HCT116 (cell line): ENCODE data around the gene SYNGAP1. TPM values are rescaled to one million over a fixed set of nuclear protein-coding genes. Genes with fewer than 3 reads are reported as not detected.

Experiments used
- ATAC-seq: fragments of 200-7000 bp; cut with Tn5 transposase; 2 replicates; pipeline ENCODE4 v1.9.1; 2020; ENCODE audit warnings: mild to moderate bottlenecking, moderate library complexity
- BruUV-seq: library from RNA; stranded (reverse); fragments of 400-500 nt; replicated peaks from 2 replicates; lab custom pipeline; 2021; lab: Mats Ljungman, UMichigan
- CTCF ChIA-PET: fragments of 300-600 bp; sonication (Branson Sonifier 250); formaldehyde crosslinking; loops from one replicate; lab custom pipeline; 2021; ENCODE audit warnings: antibody characterized with exemption; lab: Charles Lee
- POLR2A ChIA-PET: fragments of 300-600, 350-600 bp; sonication (Branson Sonifier 250); formaldehyde crosslinking; loops from one replicate; lab custom pipeline; 2021; ENCODE audit warnings: antibody characterized with exemption; lab: Charles Lee
- RAD21 ChIA-PET, 2 experiments: fragments of 300-600 bp; sonication (Branson Sonifier 250); formaldehyde crosslinking; loops; one replicate each; lab custom pipeline; 2023; ENCODE audit warnings: low total read pairs in 2 of 2; ENCODE audit not compliant: uncharacterized antibody in 2 of 2, unreplicated experiment in 2 of 2, low non-redundant PET in 1 of 2; lab: Charles Lee
- DNase-seq: peaks from one replicate; pipeline ENCODE4 v3.0.0-alpha.2; 2010; ENCODE audit warnings: low read depth, low spot score
- H2AFZ ChIP-seq: fragments of 200-600 bp; shearing (Covaris generic), sonication (generic); 2 replicates; pipeline ENCODE4 v1.6.1; 2017; ENCODE audit warnings: low read depth, mixed run types, mixed read lengths, antibody characterized with exemption, low read length; ENCODE audit not compliant: poor library complexity, severe bottlenecking
- H3K27ac ChIP-seq: 2 replicates; pipeline ENCODE4 v1.5.1; 2012; ENCODE audit warnings: low read depth, low read length
- H3K27me3 ChIP-seq: fragments of 200-600 bp; sonication (generic); 2 replicates; pipeline ENCODE4 v1.6.1; 2016; ENCODE audit warnings: mixed run types, low read length, mixed read lengths; ENCODE audit not compliant: insufficient read depth
- H3K36me3 ChIP-seq, 2 experiments: fragments of 200-500 bp in 1 of 2; fragments of 200-600 bp in 1 of 2; sonication (Bioruptor generic) in 1 of 2; sonication (generic) in 1 of 2; 2 replicates each; pipeline versions ENCODE4 v1.5.1 to v1.6.1; 2014 to 2016; ENCODE audit warnings: low read length in 2 of 2, inconsistent platforms in 1 of 2, mixed read lengths in 1 of 2, mixed run types in 1 of 2; ENCODE audit not compliant: insufficient read depth in 2 of 2, control insufficient read depth in 1 of 2
- H3K4me1 ChIP-seq, 2 experiments: fragments of 200-600 bp in 1 of 2; sonication (generic) in 1 of 2; 2 replicates each; pipeline versions ENCODE4 v1.5.1 to v1.6.1; 2012 to 2017; ENCODE audit warnings: low read length in 2 of 2, inconsistent platforms in 1 of 2, mild to moderate bottlenecking in 1 of 2, mixed read lengths in 1 of 2, mixed run types in 1 of 2, moderate library complexity in 1 of 2; ENCODE audit not compliant: insufficient read depth in 2 of 2, control insufficient read depth in 1 of 2
- H3K4me2 ChIP-seq: fragments of 200-600 bp; sonication (generic); 2 replicates; pipeline ENCODE4 v1.6.1; 2017; ENCODE audit warnings: mixed run types, low read length, mixed read lengths
- H3K4me3 ChIP-seq, 2 experiments: fragments of 200-600 bp in 1 of 2; sonication (generic) in 1 of 2; replicated peaks in 1 of 2; 2 replicates each; pipeline ENCODE4 v1.5.1; 2011 to 2016; ENCODE audit warnings: low read length in 2 of 2, control low read depth in 1 of 2, low read depth in 1 of 2, mild to moderate bottlenecking in 1 of 2, mixed read lengths in 1 of 2, mixed run types in 1 of 2
- H3K79me2 ChIP-seq: fragments of 200-600 bp; sonication (generic); 2 replicates; pipeline ENCODE4 v1.6.1; 2017; ENCODE audit warnings: mild to moderate bottlenecking, mixed run types, low read length, moderate library complexity, mixed read lengths; ENCODE audit not compliant: insufficient read depth
- H3K9ac ChIP-seq: fragments of 200-600 bp; sonication (generic); 2 replicates; pipeline ENCODE4 v1.6.1; 2016; ENCODE audit warnings: low read length, mixed read lengths
- H3K9me2 ChIP-seq: fragments of 200-600 bp; sonication (generic), shearing (Covaris generic); 2 replicates; pipeline ENCODE4 v1.6.1; 2017; ENCODE audit warnings: mixed run types, mild to moderate bottlenecking, moderate library complexity; ENCODE audit not compliant: insufficient read depth
- H3K9me3 ChIP-seq, 2 experiments: fragments of 200-500 bp in 1 of 2; fragments of 200-600 bp in 1 of 2; sonication (Bioruptor generic) in 1 of 2; sonication (generic) in 1 of 2; 2 replicates each; pipeline ENCODE4 v1.6.1; 2014 to 2017; ENCODE audit warnings: low read length in 2 of 2, mixed read lengths in 2 of 2, inconsistent platforms in 1 of 2, low read depth in 1 of 2, mild to moderate bottlenecking in 1 of 2, mixed run types in 1 of 2, moderate library complexity in 1 of 2; ENCODE audit not compliant: control insufficient read depth in 1 of 2, insufficient read depth in 1 of 2
- H4K20me1 ChIP-seq: fragments of 200-600 bp; sonication (generic), shearing (Covaris generic); 2 replicates; pipeline ENCODE4 v1.6.1; 2017; ENCODE audit warnings: mixed run types, mild to moderate bottlenecking, moderate library complexity; ENCODE audit not compliant: insufficient read depth
- JUND ChIP-seq: IDR thresholded peaks from 2 replicates; pipeline ENCODE4 v1.6.1; 2012
- POLR2A ChIP-seq: IDR thresholded peaks from 2 replicates; pipeline ENCODE4 v1.7.0; 2011; ENCODE audit warnings: borderline replicate concordance; ENCODE audit not compliant: insufficient read depth, insufficient read length; ENCODE audit errors: extremely low read depth
- POLR2AphosphoS5 ChIP-seq: IDR thresholded peaks from 2 replicates; pipeline ENCODE4 v1.6.1; 2011; ENCODE audit warnings: mild to moderate bottlenecking, low read depth, low read length, moderate library complexity
- intact Hi-C: fragments of 100-400 bp; cut with micrococcal nuclease; formaldehyde crosslinking; loops from 2 replicates; pipeline ENCODE4 v1.10.0; 2022
- total RNA-seq: library from RNA; stranded (reverse); gene quantifications from one replicate; pipeline ENCODE4 v1.2.1, GENCODE V29; 2021; ENCODE audit not compliant: unreplicated experiment
- TF ChIP-seq, protein P1 (sequence below), 3 experiments: fragments of 200-600 bp in 1 of 3; sonication (generic) in 1 of 3; IDR thresholded peaks in 2 of 3; conservative IDR thresholded peaks in 1 of 3; 2 replicates each; pipeline ENCODE4 v1.5.1; 2012 to 2017; ENCODE audit warnings: low read depth in 2 of 3, low read length in 2 of 3, antibody characterized with exemption in 1 of 3, borderline replicate concordance in 1 of 3, control low read depth in 1 of 3, mild to moderate bottlenecking in 1 of 3, mixed read lengths in 1 of 3, mixed run types in 1 of 3, moderate library complexity in 1 of 3; ENCODE audit not compliant: insufficient read depth in 1 of 3

The SYNGAP1 gene
- total RNA-seq, 1 experiment from 2014 or later = 11.5 TPM

DNA sequence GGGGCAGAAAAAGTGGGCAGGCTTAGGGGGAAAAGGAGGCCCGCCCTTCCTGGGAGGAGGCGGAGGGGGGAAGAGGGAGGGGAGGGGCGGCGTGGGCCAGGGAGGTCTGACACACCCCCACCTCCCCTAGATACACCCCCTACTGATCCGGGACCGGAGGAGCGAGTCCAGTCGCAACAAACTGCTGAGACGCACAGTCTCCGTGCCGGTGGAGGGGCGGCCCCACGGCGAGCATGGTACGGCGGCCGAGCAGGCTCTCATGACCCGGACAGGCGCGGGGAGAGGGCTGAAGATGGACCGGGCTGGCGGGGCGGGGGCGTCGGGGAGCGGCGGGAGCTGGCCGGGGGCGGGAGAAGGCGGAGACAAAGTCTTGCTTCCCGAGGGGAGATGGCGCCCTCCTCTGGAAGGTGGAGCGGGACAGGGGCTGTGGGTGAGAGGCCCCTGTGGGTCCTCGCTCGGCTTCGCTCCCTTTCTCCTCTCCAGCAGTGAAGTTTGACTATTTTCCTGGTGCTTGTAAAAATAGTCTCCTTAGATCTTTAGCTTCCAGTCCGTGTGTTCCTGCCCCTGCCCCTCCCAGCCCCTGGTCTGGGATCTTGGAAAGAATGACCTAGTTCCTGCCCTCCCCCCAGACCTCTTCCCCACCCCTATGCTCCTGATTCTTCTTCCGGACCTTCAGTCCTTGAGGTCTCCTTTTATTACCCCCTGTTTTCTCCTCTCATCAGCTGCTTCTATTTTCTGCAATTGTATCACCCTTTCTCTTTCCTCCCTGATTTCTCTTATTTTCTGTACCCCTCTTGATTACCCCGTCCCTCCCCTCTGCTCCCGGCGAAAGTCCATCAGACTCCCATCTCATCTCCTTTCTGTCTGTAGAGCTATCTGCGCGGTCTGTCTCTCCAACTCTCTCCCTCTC lies 6.1 kb downstream of the SYNGAP1 start:
- Histone ChIP-seq H3K79me2 (no peaks in the 10 kb centered on the region), H4K20me1 (no peaks in the 10 kb centered on the region), H3K9me2 (no peaks in the 10 kb centered on the region), H3K27ac (peak overlapping the region; percentile 86), H3K4me3 (peak overlapping the region; percentile 65 to 68), H3K27me3 (no peaks in the 10 kb centered on the region), H2AFZ (no peak overlapping the region), H3K9me3 (no peaks in the 10 kb centered on the region), H3K4me1 (peaks cover 22 to 56% of the 10 kb centered on the region in 2 experiments), H3K4me2 (peak overlapping the region; percentile 82), H3K36me3 (no peaks in the 10 kb centered on the region), H3K9ac (peak overlapping the region; percentile 75)
- ATAC-seq = peak; percentile 77
- POLR2A ChIA-PET = interaction anchor here (0.6 to 2.1 kb wide), 2 partner anchors 29 to 154 kb away, joined by 3 to 7 read pairs; partner anchors contain the start of genes RPS18, VPS52 and ZBTB9
- intact Hi-C loops = loop anchor here (5.0 kb wide), 1 partner anchor 129 kb away; the partner anchor contains the start of gene RGL2
- RAD21 ChIA-PET = interaction anchor here in 1 of 2 experiments (0.6 kb wide), 1 partner anchor 146 kb away, joined by 3 read pairs; no protein-coding TSS in a partner anchor
- CTCF ChIA-PET = interaction anchor here (0.7 to 1.6 kb wide), 4 partner anchors 14 to 149 kb away, joined by 3 to 7 read pairs (median 4); partner anchors contain the start of genes B3GALT4 and ZBTB9
- TF ChIP-seq POLR2A = peak; percentile 64
- TF ChIP-seq JUND = no peak
- TF ChIP-seq, protein P1, sequence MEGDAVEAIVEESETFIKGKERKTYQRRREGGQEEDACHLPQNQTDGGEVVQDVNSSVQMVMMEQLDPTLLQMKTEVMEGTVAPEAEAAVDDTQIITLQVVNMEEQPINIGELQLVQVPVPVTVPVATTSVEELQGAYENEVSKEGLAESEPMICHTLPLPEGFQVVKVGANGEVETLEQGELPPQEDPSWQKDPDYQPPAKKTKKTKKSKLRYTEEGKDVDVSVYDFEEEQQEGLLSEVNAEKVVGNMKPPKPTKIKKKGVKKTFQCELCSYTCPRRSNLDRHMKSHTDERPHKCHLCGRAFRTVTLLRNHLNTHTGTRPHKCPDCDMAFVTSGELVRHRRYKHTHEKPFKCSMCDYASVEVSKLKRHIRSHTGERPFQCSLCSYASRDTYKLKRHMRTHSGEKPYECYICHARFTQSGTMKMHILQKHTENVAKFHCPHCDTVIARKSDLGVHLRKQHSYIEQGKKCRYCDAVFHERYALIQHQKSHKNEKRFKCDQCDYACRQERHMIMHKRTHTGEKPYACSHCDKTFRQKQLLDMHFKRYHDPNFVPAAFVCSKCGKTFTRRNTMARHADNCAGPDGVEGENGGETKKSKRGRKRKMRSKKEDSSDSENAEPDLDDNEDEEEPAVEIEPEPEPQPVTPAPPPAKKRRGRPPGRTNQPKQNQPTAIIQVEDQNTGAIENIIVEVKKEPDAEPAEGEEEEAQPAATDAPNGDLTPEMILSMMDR (IDR thresholded peaks at IDR 0.05 in 2 of 3, conservative IDR thresholded peaks at IDR 0.05 in 1 of 3; ENCODE audit: borderline replicate concordance in 1 of 3, insufficient read depth in 1 of 3, low read depth in 2 of 3, low read length in 2 of 3) = peak in 2 of 3 experiments; percentile 60 to 65; a peak in 4 of 6 replicates
- TF ChIP-seq POLR2AphosphoS5 = peak; percentile 86
- BruUV-seq = no TSS peak
- peak; percentile 63 for DNase-seq
